ENCODE measurements around the gene ARHGAP8.
"Not testable (repeated sequence)": the region's sequence is repeated elsewhere in the genome, so short reads cannot be mapped to it uniquely, and the experiment has no call there.

Gene ARHGAP8

GRCh38 chr22:44891791-44892190 lies 139.4 kb downstream of the ARHGAP8 start:
- no peak for DNase-seq

GRCh38 chr22:44892243-44892642 lies 139.9 kb downstream of the ARHGAP8 start:
- DNase-seq, result no peak

GRCh38 chr22:44892803-44893730 lies 140.7 kb downstream of the ARHGAP8 start:
- no peak for DNase-seq

- DNase-seq, result no peak
Measured at GRCh38 chr22:44893731-44894080, 141.3 kb downstream of the ARHGAP8 start.

GRCh38 chr22:44894321-44894720 lies 141.9 kb downstream of the ARHGAP8 start:
- no peak for DNase-seq

GRCh38 chr22:44894782-44895181 lies 142.4 kb downstream of the ARHGAP8 start:
- DNase-seq, result no peak

GRCh38 chr22:44895296-44896055 lies 143.1 kb downstream of the ARHGAP8 start:
- DNase-seq, result no peak

- DNase-seq, result no peak
Measured at GRCh38 chr22:44898236-44898635, 145.9 kb downstream of the ARHGAP8 start.

GRCh38 chr22:44901301-44901700 lies 148.9 kb downstream of the ARHGAP8 start:
- DNase-seq, result no peak

- not testable (repeated sequence) for DNase-seq
Measured at GRCh38 chr22:44903164-44903563, 150.8 kb downstream of the ARHGAP8 start.

GRCh38 chr22:44904492-44905152 lies 152.2 kb downstream of the ARHGAP8 start:
- DNase-seq, result not testable (repeated sequence)

GRCh38 chr22:44906248-44906936 lies 154.0 kb downstream of the ARHGAP8 start:
- DNase-seq, result no peak

GRCh38 chr22:44906999-44907644 lies 154.7 kb downstream of the ARHGAP8 start:
- DNase-seq, result no peak

GRCh38 chr22:44907765-44908737 lies 155.7 kb downstream of the ARHGAP8 start:
- DNase-seq, result no peak

- no peak for DNase-seq
Measured at GRCh38 chr22:44909241-44909640, 156.9 kb downstream of the ARHGAP8 start.
